ENCODE data around the gene GALNT18. TPM values are rescaled to one million over a fixed set of nuclear protein-coding genes. Genes with fewer than 3 reads are reported as not detected.

The GALNT18 gene
- polyA plus RNA-seq, 1 donor (not counting 4 experiments of a cell fraction or from before 2014, with no cell fraction given): 27.2 TPM

- H3K9ac ChIP-seq (ENCODE audit: control insufficient read depth, extremely low read depth, insufficient read depth, low read length): no peak overlapping the region
- H3K9me3 ChIP-seq (ENCODE audit: control insufficient read depth, low read depth, low read length): no peaks in the 10 kb centered on the region
- no peaks in the 10 kb centered on the region for H3K9me1 ChIP-seq (ENCODE audit: control insufficient read depth, extremely low read depth, insufficient read depth, low read length)
- no peak for DNase-seq (ENCODE audit: low read depth, low spot score)
- TF ChIP-seq CTCF (optimal IDR thresholded peaks at IDR 0.05 in 1 of 3, IDR thresholded peaks at IDR 0.05 in 1 of 3, conservative IDR thresholded peaks at IDR 0.05 in 1 of 3; ENCODE audit: extremely low read depth in 1 of 3, insufficient read depth in 2 of 3, low read length in 3 of 3): no peak
- TF ChIP-seq EZH2 (IDR thresholded peaks at IDR 0.05; ENCODE audit: low read length): no peak
- no peak overlapping the region for H2AFZ ChIP-seq (ENCODE audit: control insufficient read depth, low read length)
- H3K27ac ChIP-seq (ENCODE audit: control insufficient read depth, insufficient read depth, low read length): no peak overlapping the region
- FAIRE-seq: no peak
- no peaks in the 10 kb centered on the region for H3K79me2 ChIP-seq (ENCODE audit: control insufficient read depth, insufficient read depth, low read length)
- no peaks in the 10 kb centered on the region for H3K27me3 ChIP-seq (ENCODE audit: control insufficient read depth, extremely low read depth, insufficient read depth, low read length)
- H3K4me1 ChIP-seq (ENCODE audit: control insufficient read depth, extremely low read depth, insufficient read depth, low read length): peaks cover 9% of the 10 kb centered on the region
- no peaks in the 10 kb centered on the region for H3K36me3 ChIP-seq (ENCODE audit: control insufficient read depth in 2 of 2, extremely low read depth in 1 of 2, insufficient read depth in 2 of 2, low read length in 2 of 2)
- dilution Hi-C loops (cut with MboI; ENCODE audit: extremely low pct_ligation_motif_present, low sequenced_read_pairs): no loop called here
- H4K20me1 ChIP-seq (ENCODE audit: control insufficient read depth, extremely low read depth, insufficient read depth, low read length): no peaks in the 10 kb centered on the region
- no peak overlapping the region for H3K4me3 ChIP-seq (ENCODE audit: control insufficient read depth in 2 of 3, extremely low read depth in 1 of 3, insufficient read depth in 2 of 3, low read depth in 1 of 3, low read length in 3 of 3)
- no peak overlapping the region for H3K4me2 ChIP-seq (ENCODE audit: control insufficient read depth, extremely low read depth, insufficient read depth, low read depth, low read length)
Measured at GRCh38 chr11:11239959-11240358, 381.8 kb downstream of the GALNT18 start.

- Histone ChIP-seq H3K9me1 (ENCODE audit: control insufficient read depth, extremely low read depth, insufficient read depth, low read length) (no peaks in the 10 kb centered on the region), H3K4me3 (ENCODE audit: control insufficient read depth in 2 of 3, extremely low read depth in 1 of 3, insufficient read depth in 2 of 3, low read depth in 1 of 3, low read length in 3 of 3) (no peak overlapping the region), H3K4me2 (ENCODE audit: control insufficient read depth, extremely low read depth, insufficient read depth, low read depth, low read length) (no peak overlapping the region), H3K9ac (ENCODE audit: control insufficient read depth, extremely low read depth, insufficient read depth, low read length) (no peak overlapping the region), H4K20me1 (ENCODE audit: control insufficient read depth, extremely low read depth, insufficient read depth, low read length) (no peaks in the 10 kb centered on the region), H3K79me2 (ENCODE audit: control insufficient read depth, insufficient read depth, low read length) (no peaks in the 10 kb centered on the region), H2AFZ (ENCODE audit: control insufficient read depth, low read length) (no peak overlapping the region), H3K27me3 (ENCODE audit: control insufficient read depth, extremely low read depth, insufficient read depth, low read length) (no peaks in the 10 kb centered on the region), H3K36me3 (ENCODE audit: control insufficient read depth in 2 of 2, extremely low read depth in 1 of 2, insufficient read depth in 2 of 2, low read length in 2 of 2) (no peaks in the 10 kb centered on the region), H3K9me3 (ENCODE audit: control insufficient read depth, low read depth, low read length) (no peaks in the 10 kb centered on the region), H3K4me1 (ENCODE audit: control insufficient read depth, extremely low read depth, insufficient read depth, low read length) (peaks cover 5% of the 10 kb centered on the region), H3K27ac (ENCODE audit: control insufficient read depth, insufficient read depth, low read length) (no peak overlapping the region)
- dilution Hi-C loops (cut with MboI; ENCODE audit: extremely low pct_ligation_motif_present, low sequenced_read_pairs): no loop called here
- no peak for DNase-seq (ENCODE audit: low read depth, low spot score)
- TF ChIP-seq EZH2 (IDR thresholded peaks at IDR 0.05; ENCODE audit: low read length): no peak
- TF ChIP-seq CTCF (optimal IDR thresholded peaks at IDR 0.05 in 1 of 3, IDR thresholded peaks at IDR 0.05 in 1 of 3, conservative IDR thresholded peaks at IDR 0.05 in 1 of 3; ENCODE audit: extremely low read depth in 1 of 3, insufficient read depth in 2 of 3, low read length in 3 of 3): no peak
- FAIRE-seq: no peak
Measured at GRCh38 chr11:11237070-11237832, 384.6 kb downstream of the GALNT18 start.

Data from keratinocyte (primary cell).